GM18951 (cell line): ENCODE data around the gene RUNX3.

Experiments
- POLR2A ChIP-seq: IDR thresholded peaks from 4 replicates; pipeline ENCODE4 v1.6.1; 2011; ENCODE audit warnings: mild to moderate bottlenecking; ENCODE audit not compliant: insufficient read length, insufficient read depth; ENCODE audit errors: extremely low read depth
- in situ Hi-C: fragments of 300-500 bp; cut with MboI; formaldehyde crosslinking; loops from one replicate; pipeline ENCODE4 v1.12.0; 2022; ENCODE audit warnings: low sequenced_read_pairs, mixed read lengths, inconsistent platforms; ENCODE audit not compliant: unreplicated experiment

RUNX3 gene

DNA sequence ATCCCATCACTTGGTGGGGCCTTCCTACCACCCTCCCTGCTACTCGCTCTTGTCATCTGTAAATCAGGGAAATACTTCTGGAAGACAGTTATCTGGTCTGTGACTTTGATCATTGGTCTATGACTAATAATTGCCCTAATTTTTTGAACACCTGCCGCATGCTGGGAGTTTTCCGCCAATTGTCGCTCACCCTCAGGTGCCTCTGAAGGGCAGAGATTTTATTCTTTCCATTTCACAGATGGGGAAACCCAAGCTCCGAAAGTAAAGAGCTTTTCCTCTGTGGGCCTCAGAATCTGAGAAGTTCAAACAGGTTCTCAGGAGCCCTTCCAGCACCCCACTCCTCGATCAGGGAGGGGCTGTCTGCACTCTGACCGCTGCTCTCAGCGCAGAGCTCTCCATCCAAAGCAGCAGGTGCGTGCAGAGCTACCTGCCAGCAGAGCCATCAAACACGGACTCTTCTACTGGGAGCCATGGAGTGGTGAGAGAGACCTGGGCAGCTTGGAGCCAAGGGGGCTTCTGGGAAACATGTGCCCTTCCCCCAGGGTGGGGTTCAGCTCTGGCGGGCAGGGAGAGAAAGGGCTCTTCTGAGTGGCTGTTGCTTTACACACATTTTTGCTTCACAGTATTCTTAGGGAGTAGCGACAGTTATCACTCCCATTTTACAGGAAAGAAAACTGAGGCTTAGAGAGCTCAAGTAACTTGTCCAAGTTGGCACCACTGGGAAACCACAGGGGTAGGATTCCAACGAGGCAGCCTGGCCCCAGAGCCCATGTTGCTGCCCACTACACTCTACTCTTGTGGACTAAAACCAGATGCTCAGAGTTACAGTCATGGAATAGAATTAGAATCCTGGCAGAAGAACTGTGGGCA, 5.8 kb upstream of the RUNX3 start:
- no peak for TF ChIP-seq POLR2A
- in situ Hi-C loops = no loop called here

DNA sequence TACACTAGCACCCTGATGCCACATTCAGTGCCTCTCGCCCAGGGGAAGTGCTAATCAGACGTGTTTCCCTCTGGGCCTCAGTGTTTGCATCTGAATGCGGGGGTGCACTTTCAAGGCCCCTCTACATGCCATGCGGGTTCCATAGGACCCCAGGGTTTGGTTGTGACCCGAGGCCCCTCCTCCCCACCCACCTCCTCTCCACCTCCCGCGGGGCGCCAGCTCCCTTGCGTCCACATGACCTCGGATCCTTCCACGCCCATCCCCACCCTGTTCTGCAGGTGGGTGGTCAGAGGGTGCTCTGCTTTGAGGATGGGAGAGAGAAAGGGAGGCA, 5.1 kb upstream of the RUNX3 start:
- TF ChIP-seq POLR2A = no peak
- in situ Hi-C loops = no loop called here

DNA sequence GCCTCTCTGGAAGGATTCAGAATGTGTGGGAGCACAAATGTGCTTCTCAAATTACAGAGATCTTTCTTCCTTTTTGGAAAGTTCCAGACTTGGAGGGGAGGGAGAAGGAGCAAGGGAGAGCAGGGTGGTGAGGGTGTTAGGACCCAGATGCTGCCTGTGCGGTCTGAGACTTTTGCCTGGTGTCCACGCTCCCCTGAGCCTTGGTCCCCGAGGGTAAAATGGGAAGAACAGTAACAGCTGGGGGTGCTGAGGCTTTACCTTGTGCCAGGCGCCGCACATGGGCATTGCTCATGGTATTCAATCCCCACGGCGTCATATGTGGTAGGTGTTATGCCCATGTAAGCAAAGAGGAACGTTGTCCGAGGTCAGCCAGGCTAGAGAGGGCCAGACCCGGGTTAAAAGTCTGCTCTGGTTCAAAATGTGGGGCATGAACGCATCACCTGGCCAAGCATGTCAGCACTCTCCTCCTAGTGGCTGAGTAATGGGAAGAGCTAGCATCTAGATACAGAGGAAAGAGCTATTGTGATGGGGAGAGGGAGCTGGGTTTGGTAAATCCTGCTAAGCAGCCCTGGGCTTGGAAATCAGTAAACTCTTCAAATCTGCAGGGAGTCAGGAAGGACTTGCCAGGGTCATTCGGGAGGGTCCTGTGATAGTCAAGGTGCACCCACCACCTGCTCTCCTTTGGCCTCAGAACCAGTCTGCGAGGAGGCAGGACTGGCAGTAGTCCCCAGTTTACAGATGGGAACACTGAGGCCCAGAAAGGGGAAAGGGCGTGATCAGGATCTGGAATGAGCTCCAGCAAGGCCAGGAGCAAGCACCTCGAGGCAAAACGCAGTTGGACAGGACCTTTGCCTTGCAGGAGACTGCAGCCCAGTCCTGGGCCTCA, 4.5 kb upstream of the RUNX3 start:
- no peak for TF ChIP-seq POLR2A
- in situ Hi-C loops = no loop called here

DNA sequence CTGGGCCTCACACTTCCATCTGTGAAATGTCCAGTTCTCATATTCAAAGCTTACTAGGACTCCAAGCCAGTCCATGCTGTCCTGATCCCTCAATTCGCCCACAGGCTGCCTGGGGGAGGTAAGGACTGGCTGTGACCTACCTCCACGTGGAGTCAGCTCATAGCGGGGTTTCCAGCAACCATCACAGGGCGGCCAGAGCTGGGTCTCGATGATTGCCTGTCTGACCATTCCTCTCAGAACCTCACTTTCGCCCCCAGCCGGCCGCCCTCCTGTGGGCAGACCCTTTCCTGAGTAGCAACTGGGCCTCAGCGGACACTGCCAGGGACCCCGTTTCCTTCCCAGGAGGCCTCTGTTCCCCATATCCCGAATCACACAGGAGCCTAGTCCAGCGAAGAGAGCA, 3.4 kb upstream of the RUNX3 start:
- in situ Hi-C loops = no loop called here
- no peak for TF ChIP-seq POLR2A

DNA sequence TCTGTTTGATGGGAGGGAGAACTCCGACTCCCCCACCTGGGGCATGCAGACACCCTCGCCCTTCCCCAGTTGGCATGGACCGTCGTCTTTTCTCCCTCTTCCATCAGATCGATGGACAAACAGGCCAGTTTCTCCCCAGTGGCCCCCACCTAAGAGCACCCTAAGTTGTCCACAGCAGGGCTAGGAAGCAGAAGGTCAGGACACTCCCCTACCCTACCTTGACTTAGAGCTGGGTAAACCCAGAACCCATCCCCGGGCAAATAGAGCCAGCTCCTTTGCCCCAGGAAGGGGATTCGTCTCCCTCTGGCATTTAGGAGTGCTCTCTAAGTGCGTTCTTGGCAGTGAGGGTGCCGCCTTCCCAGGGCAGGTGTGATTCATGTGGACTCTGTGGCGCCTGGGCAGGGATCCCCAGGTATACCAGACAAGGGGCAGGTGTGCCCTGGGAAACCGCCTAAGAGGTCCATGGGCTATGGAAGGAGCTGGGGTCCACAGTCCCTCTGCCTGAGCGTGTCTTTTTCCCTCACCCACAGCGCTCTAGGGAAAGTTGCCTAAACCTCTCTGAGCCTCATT, 2.7 kb upstream of the RUNX3 start:
- TF ChIP-seq POLR2A = peak; percentile 15
- in situ Hi-C loops = no loop called here

DNA sequence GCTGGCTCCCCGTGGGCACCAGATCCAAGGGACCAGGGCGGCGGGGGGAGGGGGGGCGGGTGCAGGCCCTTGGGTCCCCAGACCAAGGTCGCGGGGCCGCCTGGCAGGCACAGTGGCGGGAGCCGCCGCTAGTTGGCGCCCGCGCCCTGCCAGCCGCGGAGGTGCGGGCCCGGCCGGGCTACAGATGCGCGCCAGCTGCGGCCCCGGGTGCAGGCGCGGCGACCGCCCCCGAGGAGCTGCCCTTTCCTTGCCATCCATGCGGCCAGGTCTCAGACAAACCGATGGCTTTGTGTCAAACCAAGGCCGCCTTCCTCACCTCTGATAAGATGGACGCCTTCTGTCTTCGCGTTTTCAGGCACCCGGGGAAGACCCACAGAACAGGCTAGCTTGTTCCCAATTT, 2.2 kb upstream of the RUNX3 start:
- in situ Hi-C loops = no loop called here

DNA sequence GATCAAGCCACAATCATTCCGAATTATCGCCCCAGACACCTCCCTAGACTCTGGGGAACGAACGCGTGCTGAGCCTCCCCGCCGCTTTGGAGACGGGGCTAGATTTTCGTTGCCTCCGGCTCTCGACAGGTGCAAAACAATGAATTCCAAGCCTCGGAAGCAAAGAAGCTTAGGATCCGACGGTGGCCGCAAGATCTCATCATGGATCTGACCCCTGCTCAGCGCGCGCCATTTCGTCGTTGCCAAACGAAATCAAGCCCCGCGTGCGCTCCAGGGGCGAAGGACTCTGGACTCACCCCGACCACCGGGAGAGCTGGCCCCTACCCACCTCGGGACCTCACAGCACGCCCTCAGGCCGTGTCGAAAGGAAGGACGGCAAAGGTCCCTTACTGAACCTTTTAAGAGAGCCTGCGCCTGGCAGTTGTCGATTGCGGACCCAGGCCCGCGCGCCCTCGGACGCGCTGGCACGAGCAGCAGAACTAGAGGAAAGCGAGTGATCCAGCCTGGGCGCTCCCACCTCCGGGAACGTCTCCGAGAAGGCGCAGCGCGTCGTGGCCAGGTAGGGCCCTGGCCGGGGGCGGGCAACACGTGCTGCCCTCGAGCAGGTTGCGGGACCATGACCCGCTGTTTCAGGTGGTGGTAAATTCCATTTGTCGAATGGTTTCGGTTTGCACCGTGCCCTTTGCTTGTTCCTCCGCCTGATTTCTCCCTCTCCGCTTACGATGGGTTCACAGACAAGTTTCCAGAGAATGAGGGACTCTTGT, 1.6 kb upstream of the RUNX3 start:
- TF ChIP-seq POLR2A = no peak
- in situ Hi-C loops = no loop called here

More for the DNA sequence above, 2.2 kb upstream of the RUNX3 start:
- no peak for TF ChIP-seq POLR2A

DNA sequence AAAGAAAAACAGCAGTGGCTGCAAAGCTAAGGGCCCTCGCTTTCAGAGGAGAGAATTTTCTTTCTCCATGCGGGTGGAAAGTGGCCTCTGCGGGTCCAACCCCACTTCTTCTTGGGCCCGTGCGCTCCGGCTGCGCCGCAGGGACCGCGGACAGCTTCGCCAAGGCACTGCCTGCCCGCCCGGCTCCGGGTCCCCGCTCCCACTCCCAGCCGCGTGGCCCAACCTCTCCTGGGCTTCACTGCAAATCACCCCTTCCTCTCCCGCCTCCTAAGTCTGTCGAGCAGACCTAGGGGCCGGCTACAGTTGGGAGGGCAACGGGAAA, 1.0 kb upstream of the RUNX3 start:
- in situ Hi-C loops = no loop called here
- no peak for TF ChIP-seq POLR2A

DNA sequence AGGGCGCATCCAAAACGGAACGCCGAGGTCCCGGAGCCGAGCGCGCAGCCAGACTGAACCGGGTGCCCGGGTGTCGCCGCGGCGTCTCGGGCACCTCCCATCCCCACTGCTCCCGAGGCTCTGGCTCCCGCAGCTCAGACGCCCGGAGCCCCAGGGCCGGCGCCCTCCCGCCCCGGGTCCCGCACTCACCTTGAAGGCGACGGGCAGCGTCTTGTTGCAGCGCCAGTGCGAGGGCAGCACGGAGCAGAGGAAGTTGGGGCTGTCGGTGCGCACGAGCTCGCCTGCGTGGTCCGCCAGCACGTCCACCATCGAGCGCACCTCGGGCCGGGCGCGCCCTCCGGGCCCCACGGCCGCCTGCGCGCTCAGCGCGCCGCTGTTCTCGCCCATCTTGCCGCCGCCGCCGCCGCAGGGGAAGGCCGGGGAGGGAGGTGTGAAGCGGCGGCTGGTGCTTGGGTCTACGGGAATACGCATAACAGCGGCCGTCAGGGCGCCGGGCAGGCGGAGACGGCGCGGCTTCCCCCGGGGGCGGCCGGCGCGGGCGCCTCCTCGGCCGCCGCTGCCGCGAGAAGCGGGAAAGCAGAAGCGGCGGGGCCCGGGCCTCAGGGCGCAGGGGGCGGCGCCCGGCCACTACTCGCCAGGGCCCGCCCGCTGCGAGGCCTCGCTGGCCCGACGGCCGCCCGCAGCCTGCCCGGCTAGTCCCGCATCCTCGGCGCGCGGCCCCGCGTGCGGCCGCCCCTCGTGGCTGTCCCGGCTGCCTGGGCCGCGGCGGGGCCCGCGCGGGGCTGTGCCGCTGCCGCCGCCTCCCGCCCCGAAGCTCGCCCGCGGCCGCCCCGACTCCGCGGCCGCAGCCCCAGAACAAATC, 447 bp downstream of the RUNX3 start:
- no peak for TF ChIP-seq POLR2A
- in situ Hi-C loops = no loop called here

DNA sequence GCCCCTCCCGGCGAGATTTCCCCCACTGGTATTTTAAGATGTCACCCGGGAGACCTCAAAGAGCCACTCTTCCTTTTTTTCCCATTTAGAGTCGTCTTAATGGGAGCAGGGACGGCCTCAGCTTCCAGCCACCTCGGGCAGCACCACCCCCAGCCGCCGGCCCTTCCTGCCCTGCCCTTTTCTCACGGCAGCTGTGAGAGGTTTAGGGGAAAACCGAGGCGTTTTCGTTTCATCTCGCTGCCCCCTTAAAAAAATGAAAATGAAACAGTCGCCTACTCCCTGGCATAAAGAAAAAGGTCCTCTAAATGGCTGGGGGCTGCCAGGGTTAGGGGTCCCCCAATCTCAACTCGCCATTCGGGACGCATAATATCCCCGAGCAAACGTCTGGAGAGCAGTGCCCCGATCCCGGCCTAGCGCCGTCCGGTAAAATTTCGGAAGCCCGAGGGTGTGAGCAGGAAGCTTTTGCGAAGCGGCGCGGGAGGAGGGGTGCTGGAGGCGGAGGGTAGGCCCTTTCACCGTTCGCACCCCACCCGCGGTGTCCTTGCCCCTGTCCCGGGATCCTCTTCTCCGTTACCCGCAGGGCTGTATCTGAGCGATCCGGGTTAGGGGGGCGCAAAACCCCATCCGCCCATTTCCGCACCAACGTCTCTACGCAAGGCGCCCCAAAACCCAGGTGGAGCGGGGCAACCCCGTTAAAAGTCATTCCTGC, 1.2 kb downstream of the RUNX3 start:
- TF ChIP-seq POLR2A = no peak
- in situ Hi-C loops = no loop called here

DNA sequence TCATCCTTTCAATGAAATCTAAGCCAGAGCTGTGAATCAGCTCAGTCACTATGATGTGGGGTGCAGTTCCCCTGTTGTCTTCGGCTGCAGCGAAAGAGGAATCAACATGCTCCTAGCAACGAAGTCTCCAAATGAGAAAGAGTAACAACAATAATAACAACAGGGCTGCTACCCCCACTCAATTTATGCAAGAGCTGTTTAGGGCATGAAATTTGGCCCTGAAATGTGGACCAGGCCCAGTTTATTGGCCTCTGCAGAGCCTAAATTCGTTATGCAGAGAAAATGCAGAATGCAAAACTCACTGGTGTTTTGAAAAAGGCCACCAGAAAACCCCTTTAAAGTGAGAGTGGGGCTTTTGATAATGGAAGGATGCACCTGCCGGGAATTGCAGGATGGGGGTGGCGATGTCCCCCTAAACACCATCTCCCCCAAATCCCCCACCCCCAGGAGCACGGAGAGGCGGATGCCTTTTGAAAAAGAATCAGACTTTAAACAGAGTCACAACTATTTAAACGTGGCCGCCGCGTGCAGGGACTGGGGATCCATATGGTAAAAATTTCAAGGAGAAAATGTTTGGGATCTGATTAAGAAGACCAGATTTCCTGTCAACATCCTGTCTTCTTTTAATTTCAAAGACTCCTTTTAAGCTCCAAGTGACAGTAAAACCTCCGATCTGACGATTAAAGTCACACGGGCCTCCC, 1.9 kb downstream of the RUNX3 start:
- TF ChIP-seq POLR2A = no peak
- in situ Hi-C loops = no loop called here
